Right ventricle myocardium inferior (tissue), 1 donor: ENCODE measurements around the gene SUGCT. TPM values are rescaled to one million over a fixed set of nuclear protein-coding genes. Genes with fewer than 3 reads are reported as not detected.
"Not testable (repeated sequence)": the region's sequence is repeated elsewhere in the genome, so short reads cannot be mapped to it uniquely, and the experiment has no call there.

Experiments
- ATAC-seq: fragments of 200-7000 bp; cut with Tn5 transposase; one replicate; pipeline ENCODE4 v1.9.1; 2020; ENCODE audit warnings: mild to moderate bottlenecking, moderate library complexity
- DNase-seq: peaks from one replicate; pipeline ENCODE4 v3.0.0; 2021; ENCODE audit errors: missing footprints
- intact Hi-C: fragments of 100-400 bp; cut with DNase I; formaldehyde crosslinking; loops from one replicate; pipeline ENCODE4 v1.11.0; 2022
- total RNA-seq: library from RNA; stranded (reverse); fragmentation: NEBNext Ultra II Directional; extraction: Animal tissue kit (Norgen Biotek cat#: 25700); gene quantifications from one replicate; pipeline ENCODE4 v1.2.1, GENCODE V29; 2021
- donor health status: DM: no; HTN: yes; CAD: no; lungs with severe emphysema.

Gene SUGCT
- total RNA-seq, 1 donor from 2014 or later: 4.4 TPM

DNA sequence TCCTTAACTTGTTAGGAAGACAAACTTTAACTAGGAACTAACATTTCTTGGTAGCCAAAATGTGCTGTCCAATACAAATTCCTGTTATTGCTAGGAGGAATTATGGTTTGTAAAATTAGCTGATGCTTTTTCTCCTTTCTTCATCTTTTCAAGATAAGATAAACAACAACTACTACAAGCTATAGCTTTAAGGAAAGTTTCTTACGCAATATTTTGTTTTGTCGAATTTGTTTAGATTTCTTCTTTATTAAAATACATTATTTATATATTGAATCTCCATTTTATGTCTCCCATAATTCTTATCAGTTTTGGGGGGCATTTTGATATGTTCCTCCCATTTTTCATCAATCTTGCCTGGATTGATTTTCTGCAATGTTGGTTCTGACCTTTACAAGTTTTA, 277.5 kb downstream of the SUGCT start:
- intact Hi-C loops: no loop called here
- DNase-seq: no peak
- ATAC-seq: no peak

DNA sequence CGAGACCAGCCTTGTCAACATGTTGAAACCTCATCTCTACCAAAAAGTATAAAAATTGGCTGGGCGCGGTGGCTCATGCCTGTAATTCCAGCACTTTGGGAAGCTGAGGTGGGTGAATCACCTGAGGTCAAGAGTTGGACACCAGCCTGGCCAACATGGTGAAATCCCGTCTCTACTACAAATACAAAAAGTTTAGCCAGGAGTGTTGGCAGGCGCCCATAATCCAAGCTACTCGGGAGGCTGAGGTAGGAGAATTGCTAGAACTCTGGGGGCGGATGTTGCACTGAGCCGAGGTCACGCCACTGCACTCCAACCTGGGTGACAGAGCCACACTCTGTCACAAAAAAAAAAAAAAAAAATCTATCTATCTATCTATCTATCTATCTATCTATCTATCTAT, 279.9 kb downstream of the SUGCT start:
- intact Hi-C loops, ATAC-seq, DNase-seq: not testable (repeated sequence)

DNA sequence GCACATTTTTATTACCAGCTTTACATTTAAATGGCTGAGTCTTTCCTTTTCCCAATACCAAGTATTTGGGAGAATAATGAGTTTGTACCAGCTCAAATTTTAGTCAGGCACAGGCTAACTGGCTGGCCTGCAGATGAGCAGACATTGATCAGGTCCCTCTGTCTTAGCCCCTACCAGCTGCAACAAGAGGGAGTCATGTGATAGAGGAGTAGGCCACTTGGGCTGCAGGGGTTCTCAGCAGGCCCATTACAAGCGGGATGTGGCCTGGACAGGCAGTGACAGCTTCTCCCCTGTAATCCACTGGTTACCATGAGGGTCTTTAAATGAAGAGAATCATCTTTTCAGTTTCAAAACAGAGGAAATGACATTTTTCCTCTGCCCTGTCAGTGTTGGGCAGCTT, 283.6 kb downstream of the SUGCT start:
- DNase-seq: no peak
- no peak for ATAC-seq
- intact Hi-C loops: no loop called here

DNA sequence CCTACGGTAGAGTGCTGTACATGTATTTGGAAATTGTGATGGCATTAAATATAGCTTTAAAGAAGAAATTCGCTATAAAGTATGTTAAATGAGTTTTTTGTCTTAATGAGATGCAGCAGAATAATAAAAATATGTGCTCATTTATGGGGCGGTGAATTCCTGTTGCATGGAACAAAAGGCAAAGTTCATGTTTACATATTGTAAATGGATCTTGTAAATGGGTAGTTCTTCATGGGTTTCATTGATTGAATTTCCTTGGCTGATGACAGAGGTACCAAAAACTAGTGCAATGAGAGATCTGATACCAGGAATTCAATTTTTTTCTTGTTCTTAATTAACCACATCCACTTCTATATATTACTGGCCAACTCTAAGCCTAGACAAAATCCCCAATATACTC, 284.2 kb downstream of the SUGCT start:
- DNase-seq (no peak), ATAC-seq (no peak)
- intact Hi-C loops: no loop called here

DNA sequence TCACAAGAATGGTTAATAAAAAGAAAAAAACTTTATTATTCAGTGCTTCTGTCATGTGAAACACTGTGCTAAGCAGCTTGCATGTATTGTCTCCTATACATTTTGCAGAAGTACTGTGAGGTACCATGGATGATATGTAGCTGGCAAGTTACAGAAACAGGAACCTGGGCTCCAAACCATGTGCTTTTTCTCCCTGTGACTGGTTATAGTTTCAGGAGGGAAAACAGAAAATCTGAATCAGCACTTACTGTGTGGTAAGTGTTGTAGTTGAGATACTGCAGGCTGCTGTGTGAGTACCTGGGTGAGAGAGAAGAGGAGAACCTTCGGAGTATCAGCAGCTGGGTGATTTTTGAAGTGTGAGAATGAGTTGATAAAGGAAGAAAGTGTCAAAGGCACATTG, 285.0 kb downstream of the SUGCT start:
- intact Hi-C loops: no loop called here
- no peak for DNase-seq

DNA sequence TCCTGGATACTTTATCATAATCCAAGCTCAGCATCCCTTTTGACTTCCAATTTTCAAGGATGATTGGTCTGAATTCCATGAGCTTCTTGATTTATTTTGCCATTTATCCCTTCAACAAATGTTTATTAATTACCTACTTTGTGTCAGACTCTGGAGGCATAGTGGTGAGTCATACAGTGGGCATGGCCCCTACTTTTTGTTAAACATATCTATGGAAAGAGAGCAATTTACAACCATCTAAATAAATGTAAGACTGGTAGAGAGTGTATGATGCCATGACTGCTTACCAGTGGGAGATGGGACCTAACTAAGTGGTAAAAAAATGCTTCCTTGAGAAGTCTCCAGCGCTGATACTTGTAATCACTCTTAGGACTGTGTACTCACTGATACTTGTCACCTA, 286.6 kb downstream of the SUGCT start:
- intact Hi-C loops: no loop called here
- DNase-seq (no peak), ATAC-seq (no peak)

More for the DNA sequence above, 285.0 kb downstream of the SUGCT start:
- no peak for ATAC-seq

DNA sequence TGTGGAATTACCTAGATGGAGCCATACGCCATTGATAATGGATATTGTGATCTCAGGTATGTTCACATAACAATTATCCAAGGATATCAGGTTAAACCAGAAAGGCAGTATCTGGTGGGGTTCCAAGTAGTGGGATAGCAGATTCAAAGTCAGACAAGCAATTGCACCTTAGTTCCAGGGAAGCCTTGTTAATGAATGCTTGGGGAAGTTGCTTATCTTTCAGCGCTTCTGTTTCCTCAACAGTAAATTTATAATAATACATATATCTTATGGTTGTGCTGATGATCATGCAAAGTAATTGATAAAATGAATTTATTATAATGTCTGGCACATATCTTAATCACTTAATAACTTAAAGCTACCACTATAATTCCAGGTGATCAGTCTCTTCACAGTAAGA, 290.9 kb downstream of the SUGCT start:
- ATAC-seq: no peak

DNA sequence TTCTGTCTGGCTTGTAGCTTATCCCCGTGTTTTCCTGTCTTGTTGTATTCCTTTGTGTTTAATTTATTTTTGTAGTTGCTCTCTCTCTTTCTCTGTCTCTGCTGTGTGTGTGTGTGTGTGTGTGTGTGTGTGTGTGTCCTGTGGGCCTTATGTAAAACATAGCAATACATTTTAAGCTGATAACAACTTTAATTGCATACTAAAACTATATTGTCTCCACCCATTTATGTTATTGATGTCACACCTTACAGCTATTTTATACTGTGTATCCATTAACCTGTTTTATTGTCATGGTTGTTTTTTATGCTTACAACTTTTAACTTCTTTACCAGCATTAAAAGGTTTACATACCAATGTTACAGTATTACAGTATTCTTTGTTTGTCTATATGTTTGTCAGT, 293.6 kb downstream of the SUGCT start:
- ATAC-seq (no peak), DNase-seq (no peak)
- intact Hi-C loops: no loop called here

More for the DNA sequence above, 290.9 kb downstream of the SUGCT start:
- intact Hi-C loops: no loop called here
- no peak for DNase-seq

DNA sequence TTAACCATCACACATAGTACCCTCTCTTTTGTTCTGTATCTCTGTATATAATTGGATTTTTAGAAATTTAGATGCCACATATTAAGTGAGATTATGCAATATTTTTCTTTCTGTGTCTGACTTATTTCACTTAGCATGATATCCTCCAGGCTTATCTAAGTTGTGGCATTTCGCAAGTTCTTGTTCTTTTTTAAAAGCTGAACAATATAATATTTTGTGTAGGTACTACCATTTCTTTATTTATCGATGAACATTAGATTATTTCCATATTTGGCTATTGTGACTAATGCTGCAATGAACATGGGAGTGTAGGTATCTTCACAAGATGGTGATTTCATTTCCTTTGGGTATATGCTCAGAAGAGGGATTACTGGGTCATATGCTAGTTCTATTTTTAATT, 295.0 kb downstream of the SUGCT start:
- DNase-seq (no peak), ATAC-seq (no peak)
- intact Hi-C loops: no loop called here

DNA sequence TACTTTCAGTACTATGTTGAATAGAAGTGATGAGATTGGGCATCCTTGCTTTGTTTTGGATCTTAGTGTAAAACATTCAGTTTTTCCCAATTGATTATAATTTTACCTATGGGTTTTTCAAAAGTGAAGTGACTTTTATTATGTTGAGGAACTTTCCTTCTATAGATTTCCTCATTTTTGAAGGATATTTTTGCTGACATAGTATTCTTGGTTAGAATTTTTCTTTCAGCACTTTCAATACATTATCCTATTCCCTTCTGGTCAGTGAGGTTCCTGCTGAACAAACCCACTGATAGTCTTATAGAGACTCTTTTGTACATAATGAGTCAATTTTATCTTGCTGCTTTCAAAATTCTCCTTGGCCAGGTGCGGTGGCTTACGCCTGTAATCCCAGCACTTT, 297.2 kb downstream of the SUGCT start:
- DNase-seq: no peak
- ATAC-seq: no peak
- intact Hi-C loops: no loop called here

DNA sequence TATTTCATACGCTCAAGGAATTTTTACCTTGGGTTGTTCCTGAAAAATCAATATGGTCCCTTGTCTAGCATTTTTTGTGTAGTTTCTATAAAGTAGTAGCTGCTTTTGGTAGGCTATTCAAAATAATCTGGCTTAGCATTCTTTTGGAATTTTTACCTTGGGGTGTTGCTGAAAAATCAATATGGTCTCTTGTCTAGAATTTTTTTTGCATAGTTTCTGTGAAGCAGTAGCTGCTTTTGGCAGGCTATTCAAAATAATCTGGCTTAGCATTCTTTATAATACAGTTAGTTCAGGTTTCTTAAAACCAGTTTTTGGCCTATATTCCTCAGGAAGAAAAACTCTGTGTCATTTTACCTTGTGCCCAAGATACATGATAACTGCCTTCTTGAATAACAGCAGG, 301.9 kb downstream of the SUGCT start:
- intact Hi-C loops: no loop called here
- DNase-seq: no peak
- no peak for ATAC-seq

DNA sequence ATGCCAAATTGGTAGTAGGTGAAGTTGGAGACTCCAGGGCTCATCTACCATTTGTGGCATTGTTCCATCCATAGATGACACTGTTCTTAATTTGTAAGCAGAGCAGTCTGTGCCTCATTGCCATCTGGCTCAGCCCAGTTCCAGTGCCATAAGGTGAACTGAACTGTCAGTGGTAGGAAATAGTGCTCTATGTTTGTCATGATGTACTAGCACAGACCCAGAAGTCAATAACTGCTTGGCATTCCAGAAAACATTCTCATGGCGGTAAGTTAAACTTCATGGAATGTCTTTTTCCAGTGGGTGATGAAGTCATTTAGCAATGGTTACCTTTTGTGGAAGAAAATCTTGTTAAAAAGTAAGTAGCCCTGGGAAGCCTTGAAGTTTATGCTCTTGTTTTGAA, 302.7 kb downstream of the SUGCT start:
- ATAC-seq: no peak
- DNase-seq: no peak
- intact Hi-C loops: no loop called here

DNA sequence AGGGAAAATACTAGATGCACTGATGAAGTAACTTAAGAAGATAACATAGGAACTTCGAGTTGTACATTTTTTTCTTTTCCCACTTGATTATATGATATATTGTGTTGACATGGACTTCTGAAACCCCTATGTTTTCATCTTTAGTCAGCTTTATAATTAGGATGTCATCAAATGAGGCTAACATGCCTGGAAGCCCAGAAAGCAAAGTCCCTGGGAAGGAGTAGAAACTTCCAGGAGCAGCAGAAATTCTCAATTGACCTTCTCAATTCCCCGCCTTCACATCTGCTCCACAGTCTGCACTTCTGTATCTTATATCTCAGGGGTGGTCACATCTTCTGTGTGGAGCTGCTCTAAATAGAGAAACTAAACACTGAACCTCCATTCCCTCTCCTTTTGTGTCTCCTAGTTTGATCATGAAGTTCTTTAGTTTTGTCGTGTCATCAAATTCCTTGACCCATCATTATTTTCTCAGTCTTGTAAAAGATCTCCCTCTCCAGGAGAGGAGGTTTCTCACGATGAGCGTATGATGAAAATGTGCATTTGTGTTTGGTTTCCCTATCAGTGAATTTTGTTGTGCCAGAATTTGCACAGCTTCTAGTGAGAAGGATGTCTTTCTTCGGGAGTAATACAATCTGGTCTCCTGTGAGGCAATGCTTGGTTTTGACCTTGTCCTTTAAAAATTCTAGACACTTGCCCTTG, 303.3 kb downstream of the SUGCT start:
- DNase-seq: no peak
- ATAC-seq: no peak
- intact Hi-C loops: no loop called here

DNA sequence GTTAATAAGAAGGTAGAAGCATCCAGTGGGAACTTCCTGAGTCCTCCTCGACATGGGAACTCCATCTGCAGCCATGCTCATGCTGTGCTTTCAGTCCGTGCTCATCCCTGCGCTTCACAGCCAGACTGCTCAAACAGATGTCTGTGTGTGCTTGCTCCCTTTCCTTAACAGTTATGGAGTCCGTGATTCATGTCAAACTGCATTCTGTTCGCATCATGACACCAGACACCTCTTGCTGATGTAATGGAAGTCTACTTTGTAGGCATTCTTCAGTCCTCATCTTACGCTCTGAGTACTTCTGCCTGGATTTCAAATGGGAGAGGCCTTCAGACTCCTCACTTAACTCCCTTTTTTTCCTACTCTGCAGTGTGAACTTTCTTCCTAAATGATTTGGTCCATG, 304.9 kb downstream of the SUGCT start:
- ATAC-seq: no peak
- DNase-seq: no peak
- intact Hi-C loops: no loop called here

DNA sequence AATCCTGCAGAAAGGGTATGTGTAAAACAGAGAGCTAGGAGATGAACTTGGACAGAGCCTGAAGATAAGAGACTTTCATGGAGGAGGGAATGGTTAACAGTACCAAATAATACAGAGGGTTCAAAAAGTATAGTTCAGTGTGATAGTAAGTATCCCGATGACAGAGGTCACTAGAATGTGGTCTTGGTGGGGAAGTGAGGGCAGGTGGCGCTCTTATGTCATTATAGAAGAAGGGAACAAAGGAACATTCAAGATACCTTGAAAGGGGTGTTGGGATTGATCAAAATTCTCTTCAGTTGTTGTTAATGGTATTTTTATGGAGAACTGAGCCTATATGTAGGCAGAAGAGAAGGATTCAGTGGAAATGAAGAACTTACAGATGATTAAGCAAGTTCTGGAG, 312.5 kb downstream of the SUGCT start:
- ATAC-seq: no peak
- intact Hi-C loops: no loop called here

DNA sequence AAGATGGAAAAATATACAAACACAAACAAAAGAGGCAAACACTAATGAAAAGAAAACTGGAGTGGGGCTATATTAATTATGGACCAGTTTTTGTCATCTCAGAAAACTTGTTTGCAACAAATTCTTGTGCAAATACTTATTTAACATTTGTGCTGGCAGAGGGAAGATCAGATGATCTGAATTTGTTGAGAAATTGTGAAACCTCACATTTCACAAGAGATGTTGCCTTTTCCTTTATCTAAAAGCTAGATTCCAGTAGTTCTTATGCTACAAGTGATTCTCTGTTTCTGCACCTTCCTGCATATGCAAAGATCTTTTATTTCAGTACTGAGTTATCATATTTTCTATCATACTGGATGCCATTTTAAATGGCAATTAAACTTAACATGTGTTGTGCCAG, 320.7 kb downstream of the SUGCT start:
- intact Hi-C loops: no loop called here
- ATAC-seq (no peak), DNase-seq (no peak)

More for the DNA sequence above, 312.5 kb downstream of the SUGCT start:
- DNase-seq: no peak

DNA sequence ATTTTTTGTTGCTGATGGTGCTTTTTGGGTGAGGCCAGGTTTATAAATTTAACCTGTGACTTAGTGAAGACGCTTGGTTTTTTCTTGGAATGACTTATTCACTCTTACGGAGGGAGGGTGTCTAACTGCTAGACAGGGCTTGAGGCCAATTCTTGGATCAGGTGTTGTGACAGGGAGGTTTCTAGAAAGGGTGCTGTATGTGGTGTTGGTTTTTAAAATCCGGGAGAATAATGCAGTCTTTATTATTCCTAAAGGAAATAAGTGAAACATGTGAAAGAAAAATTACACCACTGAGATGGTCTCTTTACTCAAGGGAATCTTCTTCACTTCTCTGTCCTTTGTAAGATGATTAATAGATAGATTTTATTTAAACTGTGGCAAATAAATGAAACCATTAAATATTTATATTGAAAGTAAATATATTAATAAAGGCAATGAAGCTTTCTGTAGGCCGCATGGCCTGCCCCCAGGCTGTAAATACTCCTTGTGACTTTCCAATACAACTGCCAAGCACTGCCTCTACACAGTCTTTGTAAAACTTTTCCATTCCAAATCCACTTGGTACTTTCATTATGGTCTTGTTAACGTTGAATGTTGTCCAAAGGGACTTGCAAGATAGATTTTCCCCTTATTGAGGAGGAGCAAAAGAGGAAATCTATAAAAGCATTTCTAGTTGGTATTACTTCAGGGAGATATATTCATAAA, 323.1 kb downstream of the SUGCT start:
- ATAC-seq (no peak), DNase-seq (no peak)
- intact Hi-C loops: no loop called here

DNA sequence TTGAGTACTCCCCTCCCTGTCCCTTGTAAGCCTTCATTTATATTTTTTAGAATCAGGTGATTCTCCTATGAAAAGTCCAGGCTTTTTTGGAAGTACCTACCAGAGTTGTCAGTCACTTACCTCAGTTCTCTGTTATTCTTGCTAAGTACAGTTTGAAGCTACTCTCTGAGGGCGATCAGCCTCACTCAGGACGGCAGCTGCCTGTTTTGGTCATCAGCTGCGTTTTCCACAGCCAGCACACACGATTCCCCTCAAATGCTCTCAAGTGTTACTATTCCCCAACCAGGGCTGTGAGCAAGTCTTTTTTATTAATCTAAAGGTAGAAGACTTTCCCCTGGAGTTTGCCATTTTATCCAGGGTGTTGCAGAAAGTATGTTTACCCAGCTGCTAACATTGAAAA, 328.6 kb downstream of the SUGCT start:
- DNase-seq (peak; percentile 51), ATAC-seq (no peak)
- intact Hi-C loops: no loop called here

DNA sequence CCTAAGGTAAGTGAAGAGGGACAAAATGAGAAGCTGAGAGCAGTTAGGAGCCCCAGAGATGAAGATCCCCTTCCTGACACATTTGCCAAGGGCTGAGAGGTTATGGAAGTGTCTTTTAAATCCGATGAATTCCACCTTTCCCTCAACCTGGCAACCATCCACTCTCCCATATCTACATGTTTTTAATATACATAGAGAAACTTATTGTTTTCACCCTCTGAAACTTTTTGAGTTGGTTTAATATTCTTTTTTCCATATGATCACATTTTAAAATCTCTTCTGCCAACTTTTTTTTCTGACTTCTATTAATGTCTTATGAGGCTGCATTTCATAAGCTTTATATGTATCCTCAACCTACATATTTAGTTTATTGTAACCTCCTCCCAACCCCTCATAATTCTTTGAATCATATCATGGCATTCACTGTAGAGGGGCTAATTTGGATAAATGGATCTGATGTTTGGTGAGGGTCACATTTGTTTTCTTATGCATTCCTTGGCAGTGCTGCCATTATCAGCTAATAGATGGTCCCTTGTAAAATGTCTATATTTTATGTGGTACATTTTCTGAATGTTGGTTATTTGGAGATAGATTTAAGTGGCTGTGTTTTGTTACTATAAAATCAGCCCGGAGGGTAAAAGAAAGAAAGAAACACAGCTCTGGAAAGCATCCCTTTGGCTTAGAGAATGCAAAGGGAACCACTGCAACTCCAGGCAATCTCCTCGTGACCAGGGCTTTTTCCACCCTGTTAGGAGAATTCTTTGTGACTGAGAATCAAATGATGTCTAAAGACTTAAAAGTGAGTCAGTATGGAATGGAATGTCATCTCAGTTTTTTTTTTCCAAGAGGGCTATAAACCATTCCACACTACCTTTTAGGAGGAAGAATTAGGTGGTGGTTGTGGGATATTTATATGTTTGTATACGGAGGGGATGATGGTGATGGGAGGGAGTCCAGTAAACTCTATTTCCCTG, 334.4 kb downstream of the SUGCT start:
- intact Hi-C loops: no loop called here
- no peak for DNase-seq
- ATAC-seq: no peak
